ENCODE results near the gene ARPC3. TPM values are rescaled to one million over a fixed set of nuclear protein-coding genes. Genes with fewer than 3 reads are reported as not detected.

The ARPC3 gene
- total and polyA plus RNA-seq, 9 of the 15 experiments (the other 6 are each of a cell fraction or from before 2014, with no cell fraction given): 74.2 to 575 (median 345) TPM

- TF ChIP-seq CBX2 (IDR thresholded peaks at IDR 0.05; ENCODE audit: insufficient read depth, low read length, poor library complexity, severe bottlenecking) (no peak), TCF3 (CRISPR knock-in tag; IDR thresholded peaks at IDR 0.05) (no peak), NKRF (IDR thresholded peaks at IDR 0.05; ENCODE audit: borderline replicate concordance) (peak; percentile 75), ZNF263 (CRISPR knock-in tag; IDR thresholded peaks at IDR 0.05; ENCODE audit: borderline replicate concordance) (no peak), ZNF253 (CRISPR knock-in tag; conservative IDR thresholded peaks at IDR 0.05) (no peak), TAF9B (IDR thresholded peaks at IDR 0.05; ENCODE audit: partially characterized antibody) (peak; percentile 61), NEUROD1 (IDR thresholded peaks at IDR 0.05; ENCODE audit: borderline replicate concordance, low read depth, low read length, partially characterized antibody) (no peak), ZNF586 (CRISPR knock-in tag; conservative IDR thresholded peaks at IDR 0.05) (no peak), SIN3B (IDR thresholded peaks at IDR 0.05; ENCODE audit: low read depth) (0 out of 2 replicates have a peak, but pooled peaks have one; percentile 61), FOXO4 (CRISPR knock-in tag; IDR thresholded peaks at IDR 0.05) (no peak), ARNT (IDR thresholded peaks at IDR 0.05) (no peak), CHD1 (IDR thresholded peaks at IDR 0.05; ENCODE audit: low read length) (no peak), RBM25 (IDR thresholded peaks at IDR 0.05; ENCODE audit: low read depth, low read length, severe bottlenecking) (no peak), RBM22 (IDR thresholded peaks at IDR 0.05; ENCODE audit: low read depth, low read length, poor library complexity, severe bottlenecking) (no peak), CBFA2T2 (conservative IDR thresholded peaks at IDR 0.05) (no peak), BRF1 (IDR thresholded peaks at IDR 0.05; ENCODE audit: borderline replicate concordance, extremely low read depth, insufficient read length) (no peak), RCOR1 (IDR thresholded peaks at IDR 0.05; ENCODE audit: borderline replicate concordance in 1 of 2, low read depth in 2 of 2, low read length in 2 of 2) (no peak), CEBPZ (IDR thresholded peaks at IDR 0.05; ENCODE audit: borderline replicate concordance, low read depth, low read length) (no peak), ZNF707 (CRISPR knock-in tag; conservative IDR thresholded peaks at IDR 0.05) (no peak), NR2F6 (CRISPR knock-in tag; IDR thresholded peaks at IDR 0.05) (no peak), ASH1L (IDR thresholded peaks at IDR 0.05; ENCODE audit: borderline replicate concordance, low read depth, partially characterized antibody) (peak; percentile 16)
Observed at GRCh38 chr12:110467847-110468213, 17.7 kb upstream of the ARPC3 start (continued).
